ENCODE data around the gene PHPT1. TPM values are rescaled to one million over a fixed set of nuclear protein-coding genes. Genes with fewer than 3 reads are reported as not detected.
"Not testable (repeated sequence)": the region's sequence is repeated elsewhere in the genome, so short reads cannot be mapped to it uniquely, and the experiment has no call there.

PHPT1 gene
- total RNA-seq, 6 experiments from 2014 or later: 30.5 to 66.6 (median 49.3) TPM

- Histone ChIP-seq H3K27ac (peak overlapping the region in 2 of 3 donors; percentile 36 to 51), H3K4me1 (peaks cover 0 to 28% (median 6%) of the 10 kb centered on the region in 4 donors), H3K27me3 (no peaks in the 10 kb centered on the region), H3K4me3 (no peak overlapping the region), H3K36me3 (no peaks in the 10 kb centered on the region), H3K9me3 (no peaks in the 10 kb centered on the region)
- DNase-seq (peak; percentile 84 to 96 (median 95)), ATAC-seq (peak; percentile 67 to 83 (median 77))
- intact Hi-C loops (cut with DNase I): no loop called here
- WGBS (ENCODE audit: insufficient coverage, low coverage, low lambda C conversion rate, missing lambda C conversion rate): 11% methylated on average over 6 of the region's 28 CpGs
- TF ChIP-seq POLR2A (IDR thresholded peaks at IDR 0.05): no peak
- no peak for TF ChIP-seq CTCF (IDR thresholded peaks at IDR 0.05)
These were observed 8.1 kb upstream of the PHPT1 start for GRCh38 chr9:136840877-136841645.

- DNase-seq; H3K9me3 ChIP-seq; H3K27me3 ChIP-seq; intact Hi-C loops (cut with DNase I); H3K36me3 ChIP-seq: not testable (repeated sequence)
- WGBS (ENCODE audit: insufficient coverage, low coverage, low lambda C conversion rate, missing lambda C conversion rate): 64% methylated on average over 3 of the region's 16 CpGs
- Histone ChIP-seq H3K27ac (peak overlapping the region in 1 of 3 donors; percentile 51), H3K4me1 (peaks cover 0 to 28% (median 6%) of the 10 kb centered on the region in 4 donors), H3K4me3 (peak overlapping the region in 1 of 3 donors; percentile 44)
- peak in 1 of 4 donors; percentile 0 for ATAC-seq
These were observed 7.4 kb upstream of the PHPT1 start for GRCh38 chr9:136841646-136842379.

- peak within 1 kb of the TSS; percentile 39 to 44 (median 41) for H3K4me3 ChIP-seq
- peak in 1 of 3 donors; percentile 69 for DNase-seq
- H3K9me3 ChIP-seq; H3K27me3 ChIP-seq; H3K36me3 ChIP-seq; intact Hi-C loops (cut with DNase I): not testable (repeated sequence)
- peaks cover 0 to 28% (median 6%) of the 10 kb centered on the region in 4 donors for H3K4me1 ChIP-seq
- H3K27ac ChIP-seq: peak within 1 kb of the TSS in 1 of 3 donors; percentile 51
- ATAC-seq: peak; percentile 56 to 68 (median 68)
- WGBS (ENCODE audit: insufficient coverage, low coverage, low lambda C conversion rate, missing lambda C conversion rate): 0% methylated on average over 14 of the region's 27 CpGs
- peak; percentile 72 to 89 (median 82) for TF ChIP-seq CTCF (IDR thresholded peaks at IDR 0.05)
These were observed 6.7 kb upstream of the PHPT1 start, which contains the start of gene AJM1 for GRCh38 chr9:136842380-136842948. Gene AJM1 (plus strand): TSS chr9:136842478. CDS start chr9:136844415, 1,937 bp downstream.

GRCh38 chr9:136843159-136843800 lies 5.9 kb upstream of the PHPT1 start:
- H3K9me3 ChIP-seq; H3K4me3 ChIP-seq; H3K36me3 ChIP-seq; intact Hi-C loops (cut with DNase I); DNase-seq; H3K27me3 ChIP-seq; H3K27ac ChIP-seq: not testable (repeated sequence)
- WGBS (ENCODE audit: insufficient coverage, low coverage, low lambda C conversion rate, missing lambda C conversion rate): 3% methylated on average over 8 of the region's 21 CpGs
- H3K4me1 ChIP-seq: peaks cover 0 to 28% (median 6%) of the 10 kb centered on the region in 4 donors
- ATAC-seq: peak in 1 of 4 donors; percentile 0

Measured in right lobe of liver (tissue), 6 donors.